Central memory CD8-positive, alpha-beta T cell (primary cell): ENCODE data around the gene OSTF1.
A peak's percentile ranks its signal among the peaks of the same experiment; 100 is the strongest.

ENCODE experiments used
- ATAC-seq: fragments of 150-1000 bp; cut with Tn5 transposase; replicated peaks from 2 replicates; pipeline ENCODE4 v1.10.0; 2022; ENCODE audit warnings: mild to moderate bottlenecking, moderate FRiP score, moderate number of reproducible peaks; ENCODE audit not compliant: poor library complexity, severe bottlenecking; ENCODE audit errors: extremely low read depth
- DNase-seq, 2 donors: peaks; one replicate each; pipeline ENCODE4 v3.0.0; 2021; ENCODE audit warnings: low spot score in 2 of 2
- H3K27ac Mint-ChIP-seq: one replicate; pipeline ENCODE4 v1.8.0; 2022; ENCODE audit warnings: low read depth, mild to moderate bottlenecking, moderate library complexity, mixed read lengths
- H3K27me3 Mint-ChIP-seq: one replicate; pipeline ENCODE4 v1.8.0; 2022; ENCODE audit warnings: mixed read lengths
- H3K36me3 Mint-ChIP-seq: one replicate; pipeline ENCODE4 v1.8.0; 2022; ENCODE audit warnings: mild to moderate bottlenecking, moderate library complexity, mixed read lengths; ENCODE audit not compliant: insufficient read depth
- H3K4me1 Mint-ChIP-seq: one replicate; pipeline ENCODE4 v1.8.0; 2022; ENCODE audit warnings: mixed read lengths
- H3K4me3 Mint-ChIP-seq: one replicate; pipeline ENCODE4 v1.8.0; 2022; ENCODE audit warnings: mild to moderate bottlenecking, moderate library complexity, mixed read lengths
- H3K9me3 Mint-ChIP-seq: one replicate; pipeline ENCODE4 v1.8.0; 2022; ENCODE audit warnings: mixed read lengths

Gene OSTF1

DNA sequence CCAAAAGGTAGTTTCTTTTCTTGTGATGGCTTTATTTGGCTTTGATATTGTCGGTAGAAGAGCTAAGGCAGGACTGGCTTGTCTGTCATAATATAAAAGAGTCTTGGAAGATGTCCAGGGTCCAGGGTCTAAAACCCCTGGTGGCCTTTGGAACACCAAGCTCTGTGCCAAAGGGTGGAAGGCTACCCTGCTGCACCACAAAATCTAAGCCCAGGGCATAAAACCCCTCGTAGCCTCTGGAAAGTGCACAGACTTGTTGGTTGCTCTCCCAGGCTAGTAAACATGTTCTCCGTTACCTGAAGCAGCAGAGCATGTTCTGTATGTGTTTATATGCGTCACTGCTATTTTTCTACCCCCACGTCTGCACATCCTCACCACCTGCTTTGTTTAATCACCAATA is 75.5 kb downstream of the OSTF1 start:
- ATAC-seq (no peak), DNase-seq (no peak)
- peaks cover 6% of the 10 kb centered on the region for H3K9me3 Mint-ChIP-seq
- no peak overlapping the region for H3K4me3 Mint-ChIP-seq
- H3K4me1 Mint-ChIP-seq = peaks cover 17% of the 10 kb centered on the region
- H3K27me3 Mint-ChIP-seq = no peaks in the 10 kb centered on the region
- peaks cover 12% of the 10 kb centered on the region for H3K36me3 Mint-ChIP-seq
- H3K27ac Mint-ChIP-seq = no peak overlapping the region

GRCh38 chr9:75164573-75164972 is 76.3 kb downstream of the OSTF1 start:
- ATAC-seq = no peak

GRCh38 chr9:75167281-75167680 is 79.0 kb downstream of the OSTF1 start:
- ATAC-seq = no peak

More at GRCh38 chr9:75164573-75164972, 76.3 kb downstream of the OSTF1 start:
- Mint-ChIP-seq H3K27ac (no peak overlapping the region), H3K4me3 (no peak overlapping the region), H3K9me3 (peaks cover 6% of the 10 kb centered on the region), H3K27me3 (no peaks in the 10 kb centered on the region), H3K36me3 (peaks cover 16% of the 10 kb centered on the region), H3K4me1 (peaks cover 17% of the 10 kb centered on the region)
- no peak for DNase-seq

GRCh38 chr9:75168270-75169178 is 80.2 kb downstream of the OSTF1 start:
- Mint-ChIP-seq H3K4me1 (peaks cover 17% of the 10 kb centered on the region), H3K27me3 (no peaks in the 10 kb centered on the region), H3K9me3 (peaks cover 6% of the 10 kb centered on the region), H3K36me3 (peaks cover 15% of the 10 kb centered on the region), H3K27ac (no peak overlapping the region), H3K4me3 (no peak overlapping the region)
- DNase-seq = no peak
- ATAC-seq = no peak

More at GRCh38 chr9:75167281-75167680, 79.0 kb downstream of the OSTF1 start:
- no peak for DNase-seq
- no peak overlapping the region for H3K4me3 Mint-ChIP-seq
- peak overlapping the region; percentile 45 for H3K27ac Mint-ChIP-seq
- no peaks in the 10 kb centered on the region for H3K27me3 Mint-ChIP-seq
- peaks cover 16% of the 10 kb centered on the region for H3K36me3 Mint-ChIP-seq
- peaks cover 6% of the 10 kb centered on the region for H3K9me3 Mint-ChIP-seq
- H3K4me1 Mint-ChIP-seq = peaks cover 17% of the 10 kb centered on the region

DNA sequence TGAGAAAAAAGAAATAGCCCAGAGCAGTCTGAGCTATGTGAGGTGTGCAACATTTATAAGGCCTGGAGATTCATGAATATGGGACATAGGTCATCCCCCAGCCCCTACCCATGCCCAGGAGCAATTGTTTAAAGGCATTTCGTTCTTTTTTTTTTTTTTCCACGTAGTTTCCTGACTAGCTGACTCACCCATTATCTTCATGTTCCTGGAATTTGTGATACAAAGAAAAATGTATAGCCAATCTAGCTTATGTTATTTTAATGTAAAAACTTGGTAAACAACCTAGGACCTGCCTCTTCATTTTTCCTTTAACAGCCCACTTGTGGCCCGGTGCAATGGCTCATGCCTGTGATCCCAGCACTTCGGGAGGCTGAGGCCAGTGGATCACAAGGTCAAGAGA is 81.3 kb downstream of the OSTF1 start:
- Mint-ChIP-seq H3K27me3 (no peaks in the 10 kb centered on the region), H3K36me3 (peaks cover 15% of the 10 kb centered on the region), H3K4me1 (peaks cover 17% of the 10 kb centered on the region), H3K4me3 (no peak overlapping the region), H3K9me3 (peaks cover 6% of the 10 kb centered on the region), H3K27ac (no peak overlapping the region)
- DNase-seq (no peak), ATAC-seq (no peak)

GRCh38 chr9:75170898-75171360 is 82.6 kb downstream of the OSTF1 start:
- no peaks in the 10 kb centered on the region for H3K27me3 Mint-ChIP-seq
- H3K4me3 Mint-ChIP-seq = no peak overlapping the region
- H3K27ac Mint-ChIP-seq = no peak overlapping the region
- H3K9me3 Mint-ChIP-seq = peaks cover 6% of the 10 kb centered on the region
- DNase-seq (no peak), ATAC-seq (no peak)
- H3K4me1 Mint-ChIP-seq = peaks cover 17% of the 10 kb centered on the region
- H3K36me3 Mint-ChIP-seq = peaks cover 15% of the 10 kb centered on the region

DNA sequence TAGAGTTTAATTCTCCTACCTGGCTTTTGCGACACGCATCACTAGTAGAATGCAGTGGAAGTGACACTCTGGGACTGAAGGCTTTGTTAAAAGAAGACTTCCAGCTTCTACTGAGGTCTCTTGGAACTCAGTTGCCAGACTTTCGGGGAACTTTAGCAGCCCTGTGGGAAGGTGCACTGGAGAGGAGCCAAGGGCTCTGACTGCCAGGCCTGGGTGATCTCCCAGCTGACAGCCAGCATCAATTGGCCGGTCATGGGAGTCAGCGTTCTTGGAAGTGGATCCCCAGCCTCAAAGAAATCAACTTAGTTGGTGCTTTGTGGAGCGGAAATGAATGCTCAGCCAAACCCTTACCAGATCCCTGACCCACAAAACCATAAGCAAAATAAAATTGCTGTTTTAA is 87.1 kb downstream of the OSTF1 start:
- ATAC-seq = no peak
- no peak overlapping the region for H3K27ac Mint-ChIP-seq
- no peaks in the 10 kb centered on the region for H3K27me3 Mint-ChIP-seq

GRCh38 chr9:75176037-75176436 is 87.7 kb downstream of the OSTF1 start:
- no peaks in the 10 kb centered on the region for H3K9me3 Mint-ChIP-seq
- ATAC-seq (no peak), DNase-seq (no peak)
- no peaks in the 10 kb centered on the region for H3K27me3 Mint-ChIP-seq
- H3K27ac Mint-ChIP-seq = no peak overlapping the region
- H3K36me3 Mint-ChIP-seq = peaks cover 3% of the 10 kb centered on the region
- no peak overlapping the region for H3K4me3 Mint-ChIP-seq
- no peaks in the 10 kb centered on the region for H3K4me1 Mint-ChIP-seq

More for the DNA sequence above, 87.1 kb downstream of the OSTF1 start:
- Mint-ChIP-seq H3K36me3 (peaks cover 3% of the 10 kb centered on the region), H3K9me3 (no peaks in the 10 kb centered on the region), H3K4me1 (no peaks in the 10 kb centered on the region), H3K4me3 (no peak overlapping the region)
- DNase-seq = no peak

GRCh38 chr9:75181750-75182149 is 93.4 kb downstream of the OSTF1 start:
- no peak overlapping the region for H3K4me3 Mint-ChIP-seq
- H3K36me3 Mint-ChIP-seq = no peaks in the 10 kb centered on the region
- no peaks in the 10 kb centered on the region for H3K9me3 Mint-ChIP-seq
- no peak overlapping the region for H3K27ac Mint-ChIP-seq
- no peaks in the 10 kb centered on the region for H3K27me3 Mint-ChIP-seq
- no peak for ATAC-seq
- peaks cover 8% of the 10 kb centered on the region for H3K4me1 Mint-ChIP-seq
- no peak for DNase-seq

- Mint-ChIP-seq H3K27ac (peak overlapping the region; percentile 72), H3K4me3 (no peak overlapping the region), H3K4me1 (peaks cover 17% of the 10 kb centered on the region), H3K9me3 (no peaks in the 10 kb centered on the region), H3K27me3 (no peaks in the 10 kb centered on the region), H3K36me3 (no peaks in the 10 kb centered on the region)
- DNase-seq = no peak
- ATAC-seq = no peak
Measured at GRCh38 chr9:75183306-75183705, 95.0 kb downstream of the OSTF1 start.

DNA sequence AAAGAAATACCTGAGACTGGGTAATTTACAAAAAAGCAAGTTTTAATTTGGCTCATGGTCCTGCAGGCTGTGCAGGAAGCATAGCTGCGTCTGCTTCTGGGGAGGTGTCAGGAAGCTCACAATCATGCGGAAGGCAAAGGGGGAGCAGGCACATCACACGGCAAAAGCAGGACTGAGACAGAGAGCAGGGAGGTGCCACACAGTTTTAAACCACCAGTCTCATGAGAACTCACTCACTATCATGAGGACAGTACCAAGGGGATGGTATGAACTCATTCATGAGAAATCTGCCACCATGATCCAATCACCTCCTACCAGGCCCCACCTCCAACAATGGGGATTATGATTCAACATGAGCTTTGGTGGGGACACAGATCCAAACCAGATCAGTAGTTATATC is 96.2 kb downstream of the OSTF1 start:
- Mint-ChIP-seq H3K27ac (no peak overlapping the region), H3K9me3 (no peaks in the 10 kb centered on the region), H3K27me3 (no peaks in the 10 kb centered on the region), H3K4me3 (no peak overlapping the region), H3K4me1 (peaks cover 17% of the 10 kb centered on the region), H3K36me3 (peaks cover 2% of the 10 kb centered on the region)
- DNase-seq = no peak
- no peak for ATAC-seq

GRCh38 chr9:75185585-75186170 is 97.4 kb downstream of the OSTF1 start:
- Mint-ChIP-seq H3K4me3 (no peak overlapping the region), H3K27ac (no peak overlapping the region), H3K4me1 (peaks cover 17% of the 10 kb centered on the region), H3K9me3 (no peaks in the 10 kb centered on the region), H3K27me3 (no peaks in the 10 kb centered on the region), H3K36me3 (peaks cover 3% of the 10 kb centered on the region)
- ATAC-seq (no peak), DNase-seq (no peak)
